ENCODE measurements around the gene PTPRM.

GRCh38 chr18:7786569-7786968 lies 219.5 kb downstream of the PTPRM start:
- TF ChIP-seq CTCF (IDR thresholded peaks at IDR 0.05; ENCODE audit: low read depth, low read length, poor library complexity, severe bottlenecking): no peak
- TF ChIP-seq EZH2phosphoT487 (IDR thresholded peaks at IDR 0.05; ENCODE audit: borderline replicate concordance, low read length): no peak
